Cardiac fibroblast (primary cell): ENCODE measurements around the gene LUZP2.

ENCODE experiments used
- DNase-seq, 2 donors: peaks; one replicate each; pipeline versions ENCODE4 v3.0.0 to v3.0.0-alpha.2; 2010; ENCODE audit warnings: low read depth in 2 of 2
- H3K4me3 ChIP-seq, 2 donors: replicated peaks in 1 of 2; 1 replicate in 1 of 2; 2 replicates in 1 of 2; pipeline ENCODE4 v1.5.1; 2011; ENCODE audit warnings: low read depth in 2 of 2, low read length in 2 of 2, mild to moderate bottlenecking in 2 of 2, moderate library complexity in 1 of 2
- TF ChIP-seq, protein P1 (sequence below): IDR thresholded peaks from one replicate; pipeline ENCODE4 v1.5.1; 2011; ENCODE audit warnings: low read depth, mild to moderate bottlenecking, low read length, inconsistent platforms

Gene LUZP2

DNA sequence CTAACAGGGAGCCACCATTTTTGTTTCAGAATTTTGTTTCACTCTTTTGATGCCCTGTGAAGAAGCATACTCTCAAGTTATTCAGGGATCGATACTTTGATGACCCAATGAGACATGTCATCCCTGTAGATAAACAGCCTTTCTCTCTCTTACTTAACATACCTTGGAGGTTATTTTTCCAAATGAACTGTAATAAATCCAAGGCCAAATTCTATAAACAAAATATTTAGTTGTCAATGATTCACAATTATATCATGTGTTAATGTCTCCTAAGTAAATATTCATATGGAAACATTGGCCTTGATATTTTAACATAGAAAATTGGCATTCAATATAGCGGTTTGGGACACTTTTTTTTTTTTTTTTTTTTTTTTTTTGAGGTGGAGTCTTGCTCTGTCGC is 97.5 kb downstream of the LUZP2 start:
- no peak for DNase-seq
- TF ChIP-seq, protein P1, sequence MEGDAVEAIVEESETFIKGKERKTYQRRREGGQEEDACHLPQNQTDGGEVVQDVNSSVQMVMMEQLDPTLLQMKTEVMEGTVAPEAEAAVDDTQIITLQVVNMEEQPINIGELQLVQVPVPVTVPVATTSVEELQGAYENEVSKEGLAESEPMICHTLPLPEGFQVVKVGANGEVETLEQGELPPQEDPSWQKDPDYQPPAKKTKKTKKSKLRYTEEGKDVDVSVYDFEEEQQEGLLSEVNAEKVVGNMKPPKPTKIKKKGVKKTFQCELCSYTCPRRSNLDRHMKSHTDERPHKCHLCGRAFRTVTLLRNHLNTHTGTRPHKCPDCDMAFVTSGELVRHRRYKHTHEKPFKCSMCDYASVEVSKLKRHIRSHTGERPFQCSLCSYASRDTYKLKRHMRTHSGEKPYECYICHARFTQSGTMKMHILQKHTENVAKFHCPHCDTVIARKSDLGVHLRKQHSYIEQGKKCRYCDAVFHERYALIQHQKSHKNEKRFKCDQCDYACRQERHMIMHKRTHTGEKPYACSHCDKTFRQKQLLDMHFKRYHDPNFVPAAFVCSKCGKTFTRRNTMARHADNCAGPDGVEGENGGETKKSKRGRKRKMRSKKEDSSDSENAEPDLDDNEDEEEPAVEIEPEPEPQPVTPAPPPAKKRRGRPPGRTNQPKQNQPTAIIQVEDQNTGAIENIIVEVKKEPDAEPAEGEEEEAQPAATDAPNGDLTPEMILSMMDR, result no peak
- no peak overlapping the region for H3K4me3 ChIP-seq

DNA sequence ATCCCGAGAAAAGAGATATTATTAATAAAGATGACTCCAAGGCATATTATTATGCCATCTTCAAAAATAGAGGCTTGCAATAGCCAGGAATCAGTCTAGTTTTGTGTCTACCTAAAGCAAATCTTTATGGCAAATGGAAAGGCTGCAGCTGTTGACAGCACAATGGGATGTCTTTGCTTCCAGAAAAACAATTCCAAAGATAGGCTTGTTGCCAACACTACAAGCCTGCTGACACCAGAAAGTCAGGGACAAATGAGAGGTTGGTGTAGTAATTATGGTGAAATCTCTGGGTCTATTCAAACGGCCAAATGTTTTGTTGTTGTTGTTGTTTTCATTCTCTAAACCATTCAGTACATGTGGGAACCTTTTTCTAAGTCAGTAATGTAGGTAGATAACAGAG is 101.8 kb downstream of the LUZP2 start:
- no peak overlapping the region for H3K4me3 ChIP-seq
- TF ChIP-seq, protein P1, result no peak
- DNase-seq, result peak in 1 of 2 donors; percentile 21

DNA sequence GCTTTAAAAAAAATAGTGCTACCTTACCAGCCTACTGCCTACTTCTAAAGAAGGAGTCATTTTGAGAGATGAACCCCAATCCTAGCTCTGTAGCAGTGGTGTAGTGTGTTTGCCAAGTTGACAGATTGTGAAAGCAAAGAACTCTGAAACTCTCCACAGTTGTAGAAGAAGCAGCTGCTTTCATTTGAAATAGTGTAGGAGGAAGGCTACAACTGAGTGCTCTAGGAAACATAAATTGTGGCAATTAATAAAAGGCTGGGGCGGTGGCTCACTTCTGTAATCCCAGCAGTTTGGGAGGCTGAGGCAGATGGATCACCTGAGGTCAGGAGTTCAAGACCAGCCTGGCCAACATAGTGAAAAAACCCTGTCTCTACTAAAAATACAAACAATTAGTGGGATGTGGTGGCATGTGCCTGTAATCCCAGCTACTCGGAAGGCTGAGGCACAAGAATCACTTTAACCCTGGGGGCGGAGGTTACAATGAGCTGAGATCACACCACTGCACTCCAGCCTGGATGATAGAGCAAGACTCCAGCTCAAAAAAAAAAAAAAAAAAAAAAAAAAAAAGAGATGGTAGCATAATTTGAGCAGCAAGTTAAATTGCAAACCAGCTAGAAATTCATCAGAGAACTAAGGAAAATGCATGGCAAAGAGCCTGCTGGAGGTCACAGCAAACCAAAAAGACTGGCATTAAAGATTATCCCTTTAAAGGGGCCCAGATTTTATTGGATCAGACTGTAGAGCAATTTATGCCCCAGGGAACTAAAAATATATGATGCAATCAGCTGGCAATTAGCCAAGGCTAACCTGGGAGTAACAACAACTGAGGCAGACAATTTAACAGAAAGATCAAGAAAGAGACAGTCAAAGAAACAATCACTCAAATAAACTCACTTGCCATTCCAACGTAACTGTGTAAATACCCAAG is 112.6 kb downstream of the LUZP2 start:
- TF ChIP-seq, protein P1, result no peak
- H3K4me3 ChIP-seq, result no peak overlapping the region
- no peak for DNase-seq

DNA sequence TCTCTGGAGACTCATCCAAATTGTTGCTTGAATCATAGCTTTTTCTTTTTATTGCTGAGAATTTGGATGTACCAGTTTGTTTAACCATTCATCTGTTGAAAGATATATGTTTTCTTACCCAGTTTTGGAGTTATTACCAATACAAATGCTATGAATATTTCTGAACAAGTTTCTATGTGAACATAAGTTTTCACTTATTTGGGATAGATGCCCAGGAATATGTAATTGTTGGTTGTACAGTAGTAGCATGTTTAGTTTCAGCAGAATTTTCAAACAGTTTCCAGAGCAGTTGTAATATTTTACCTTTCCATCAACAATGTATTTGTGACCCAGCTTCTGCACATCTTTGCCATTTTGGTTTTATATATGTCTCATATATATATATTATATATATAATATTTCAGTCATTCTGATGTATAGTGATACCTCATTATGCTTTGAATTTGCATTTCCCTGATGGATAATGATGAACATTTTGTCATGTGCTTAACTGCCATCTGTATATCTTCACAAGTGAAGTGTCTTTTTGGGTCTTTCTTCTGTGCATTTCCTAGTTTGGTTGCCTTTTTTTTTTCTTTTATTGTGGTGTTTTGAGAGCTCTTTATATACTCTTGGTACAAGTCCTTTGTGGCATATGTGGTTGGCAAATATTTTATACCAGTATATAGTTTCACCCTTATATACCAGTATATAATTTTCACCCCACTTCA is 118.8 kb downstream of the LUZP2 start:
- no peak overlapping the region for H3K4me3 ChIP-seq
- TF ChIP-seq, protein P1, result no peak

DNA sequence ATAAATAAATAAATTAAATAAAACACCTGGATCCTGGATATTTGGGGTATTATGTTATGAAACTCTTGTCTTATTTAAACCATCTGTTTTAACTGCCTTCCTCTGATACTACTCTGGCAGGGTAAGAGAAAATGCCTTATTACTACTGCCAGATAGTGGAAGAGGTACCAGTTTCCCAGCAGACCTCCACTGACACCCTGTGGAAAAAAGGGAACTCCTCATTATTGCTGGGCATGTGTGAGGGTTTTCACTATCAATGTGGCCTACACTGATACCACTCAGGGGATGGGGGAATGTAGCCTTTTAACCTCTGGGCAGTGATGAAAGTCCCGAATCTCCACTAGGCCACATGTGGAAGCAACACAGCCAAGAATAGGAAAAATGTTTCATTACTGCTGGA is 121.0 kb downstream of the LUZP2 start:
- no peak overlapping the region for H3K4me3 ChIP-seq
- TF ChIP-seq, protein P1, result no peak
- peak in 1 of 2 donors; percentile 4 for DNase-seq

More for the DNA sequence above, 118.8 kb downstream of the LUZP2 start:
- DNase-seq, result no peak

- TF ChIP-seq, protein P1, result no peak
- H3K4me3 ChIP-seq, result no peak overlapping the region
- no peak for DNase-seq
Observed at GRCh38 chr11:24619900-24620299, 123.0 kb downstream of the LUZP2 start.
